Measurements from ENCODE around the gene WIPF1. TPM values are rescaled to one million over a fixed set of nuclear protein-coding genes. Genes with fewer than 3 reads are reported as not detected.

WIPF1 gene
- total RNA-seq, 1 donor from 2014 or later = 20.1 TPM

DNA sequence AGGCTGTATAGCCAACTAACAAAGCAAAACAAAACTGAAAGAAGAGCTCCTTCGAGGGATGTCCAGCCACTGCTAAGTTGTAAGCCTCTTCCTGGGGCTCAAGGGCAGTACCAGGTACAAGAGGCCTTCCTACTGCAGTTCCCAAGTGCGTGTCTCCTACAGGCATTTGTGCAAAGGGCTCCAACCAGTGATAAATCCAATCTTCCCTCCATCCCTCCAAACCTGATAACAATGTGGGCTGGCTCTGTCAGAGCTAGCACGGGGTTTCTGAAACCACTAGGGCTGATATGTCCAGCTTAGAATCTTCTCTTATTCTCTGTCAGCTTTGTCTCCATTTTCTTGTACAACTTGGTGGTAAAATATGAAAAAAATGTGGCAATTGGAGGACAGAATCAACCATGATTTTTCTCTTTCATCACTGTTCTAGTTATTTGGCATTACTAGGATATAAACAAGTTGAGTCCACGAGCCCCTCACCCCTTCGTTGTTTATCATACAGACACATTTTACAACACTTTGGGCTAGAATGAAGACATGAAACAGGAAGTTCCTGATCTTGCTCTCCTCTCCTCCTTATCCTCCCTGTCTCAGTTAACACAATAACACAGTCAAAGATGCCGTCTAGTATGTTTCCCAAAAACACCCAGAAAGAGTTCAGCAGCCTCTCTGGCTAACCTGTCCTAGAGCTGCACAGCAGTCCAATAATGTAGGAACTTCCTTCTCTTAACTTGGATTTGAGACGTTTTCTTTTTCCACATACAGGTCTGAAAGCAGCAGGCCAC, 35.4 kb upstream of the WIPF1 start:
- Mint-ChIP-seq H3K9me3 (no peaks in the 10 kb centered on the region), H3K4me3 (no peak overlapping the region), H3K27me3 (ENCODE audit: low read depth) (no peaks in the 10 kb centered on the region), H3K27ac (ENCODE audit: unreplicated experiment) (no peak overlapping the region), H3K36me3 (ENCODE audit: low read depth) (peaks cover 3% of the 10 kb centered on the region), H3K4me1 (peaks cover 4% of the 10 kb centered on the region)
- DNase-seq (ENCODE audit: low read depth, low spot score) = no peak
- TF ChIP-seq, protein P1, sequence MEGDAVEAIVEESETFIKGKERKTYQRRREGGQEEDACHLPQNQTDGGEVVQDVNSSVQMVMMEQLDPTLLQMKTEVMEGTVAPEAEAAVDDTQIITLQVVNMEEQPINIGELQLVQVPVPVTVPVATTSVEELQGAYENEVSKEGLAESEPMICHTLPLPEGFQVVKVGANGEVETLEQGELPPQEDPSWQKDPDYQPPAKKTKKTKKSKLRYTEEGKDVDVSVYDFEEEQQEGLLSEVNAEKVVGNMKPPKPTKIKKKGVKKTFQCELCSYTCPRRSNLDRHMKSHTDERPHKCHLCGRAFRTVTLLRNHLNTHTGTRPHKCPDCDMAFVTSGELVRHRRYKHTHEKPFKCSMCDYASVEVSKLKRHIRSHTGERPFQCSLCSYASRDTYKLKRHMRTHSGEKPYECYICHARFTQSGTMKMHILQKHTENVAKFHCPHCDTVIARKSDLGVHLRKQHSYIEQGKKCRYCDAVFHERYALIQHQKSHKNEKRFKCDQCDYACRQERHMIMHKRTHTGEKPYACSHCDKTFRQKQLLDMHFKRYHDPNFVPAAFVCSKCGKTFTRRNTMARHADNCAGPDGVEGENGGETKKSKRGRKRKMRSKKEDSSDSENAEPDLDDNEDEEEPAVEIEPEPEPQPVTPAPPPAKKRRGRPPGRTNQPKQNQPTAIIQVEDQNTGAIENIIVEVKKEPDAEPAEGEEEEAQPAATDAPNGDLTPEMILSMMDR (conservative IDR thresholded peaks at IDR 0.05) = no peak

DNA sequence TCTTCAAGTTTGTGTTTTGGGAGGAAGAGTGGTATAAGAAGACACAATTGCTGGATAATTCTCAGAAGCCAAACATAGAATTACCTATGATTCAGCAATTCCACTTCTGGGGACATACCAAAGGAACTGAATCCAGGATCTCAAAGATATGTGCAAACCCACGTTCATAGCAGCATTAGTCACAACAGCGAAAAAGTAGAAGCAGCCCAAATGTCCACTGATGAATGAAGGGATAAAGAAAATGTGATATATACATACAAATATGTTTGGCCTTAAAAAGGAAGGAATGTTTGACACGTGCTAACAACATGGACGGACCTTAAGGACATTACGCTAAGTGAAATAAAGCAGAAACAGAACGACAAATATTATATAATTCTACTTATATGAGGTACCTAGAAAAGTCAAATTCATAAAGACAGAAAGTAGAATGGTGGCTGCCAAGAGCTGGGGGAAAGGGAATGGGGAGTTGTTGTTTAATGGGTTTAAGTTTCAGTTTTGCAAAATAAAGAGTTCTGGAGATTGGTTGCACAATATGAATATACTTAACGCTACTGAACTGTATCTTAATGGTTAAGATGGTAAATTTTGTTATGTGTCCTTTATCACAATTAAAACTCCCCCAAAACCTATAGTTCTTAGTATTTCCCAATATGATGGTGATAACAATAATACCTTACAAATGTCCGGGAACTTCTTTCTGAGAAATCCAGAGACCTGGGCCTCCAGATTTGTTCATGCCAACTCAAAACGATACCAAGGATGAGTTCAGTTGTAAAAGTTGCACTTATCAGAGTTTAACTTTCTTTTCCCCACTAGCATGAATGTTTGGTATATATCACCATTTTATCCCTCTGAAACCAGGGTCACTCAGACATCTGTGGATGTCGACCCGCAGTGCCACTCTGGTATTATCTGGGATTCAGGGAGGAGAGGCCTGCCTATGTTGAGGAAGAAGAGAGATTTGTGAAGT, 33.7 kb upstream of the WIPF1 start:
- DNase-seq (ENCODE audit: low read depth, low spot score) = no peak
- TF ChIP-seq, protein P1 (conservative IDR thresholded peaks at IDR 0.05) = no peak
- H3K27ac Mint-ChIP-seq (ENCODE audit: unreplicated experiment) = no peak overlapping the region
- H3K4me3 Mint-ChIP-seq = no peak overlapping the region
- H3K36me3 Mint-ChIP-seq (ENCODE audit: low read depth) = peaks cover 6% of the 10 kb centered on the region
- no peaks in the 10 kb centered on the region for H3K9me3 Mint-ChIP-seq
- H3K27me3 Mint-ChIP-seq (ENCODE audit: low read depth) = no peaks in the 10 kb centered on the region
- peaks cover 4% of the 10 kb centered on the region for H3K4me1 Mint-ChIP-seq

DNA sequence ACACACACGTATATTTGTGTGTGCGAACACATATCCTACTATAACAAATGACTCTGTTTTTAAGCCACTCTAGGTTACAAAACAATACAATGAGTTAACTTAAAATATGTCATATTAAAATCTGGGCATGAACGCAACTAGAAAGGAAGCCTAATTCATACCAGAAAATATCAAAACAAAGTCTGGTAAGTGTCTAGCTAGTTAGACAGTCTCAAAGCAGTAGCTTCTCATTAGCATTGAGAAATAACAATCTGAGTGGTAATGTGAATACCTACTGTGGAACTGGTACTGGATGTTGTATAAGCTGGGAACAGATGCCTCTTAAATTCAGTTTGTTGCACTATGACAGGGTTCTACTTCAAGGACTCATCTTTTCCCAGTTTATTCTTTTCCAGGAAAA, 32.5 kb upstream of the WIPF1 start:
- Mint-ChIP-seq H3K27ac (ENCODE audit: unreplicated experiment) (no peak overlapping the region), H3K4me1 (peaks cover 4% of the 10 kb centered on the region)

DNA sequence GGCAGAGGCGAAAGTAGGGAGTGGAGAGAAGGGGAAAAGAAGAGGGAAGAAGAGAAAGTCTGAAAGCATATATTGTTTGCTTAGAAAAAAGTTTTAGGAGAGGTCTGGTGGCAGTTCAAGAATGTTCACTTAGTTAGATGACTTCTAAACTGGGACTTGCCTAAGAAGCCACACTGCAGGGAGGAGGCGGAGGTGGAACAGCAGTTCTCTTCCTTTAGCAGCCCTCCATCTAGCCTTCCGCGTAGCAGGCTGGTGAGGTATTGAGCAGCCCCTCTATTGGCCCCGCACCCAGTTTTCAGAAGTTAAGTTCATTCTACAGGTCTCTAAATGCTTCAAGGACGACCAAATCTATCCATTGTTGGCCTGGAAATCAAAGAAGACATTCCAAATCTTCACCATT, 31.9 kb upstream of the WIPF1 start:
- Mint-ChIP-seq H3K4me1 (peaks cover 4% of the 10 kb centered on the region), H3K9me3 (no peaks in the 10 kb centered on the region), H3K4me3 (no peak overlapping the region), H3K27me3 (ENCODE audit: low read depth) (no peaks in the 10 kb centered on the region), H3K36me3 (ENCODE audit: low read depth) (peaks cover 6% of the 10 kb centered on the region), H3K27ac (ENCODE audit: unreplicated experiment) (no peak overlapping the region)
- TF ChIP-seq, protein P1 (conservative IDR thresholded peaks at IDR 0.05) = no peak
- DNase-seq (ENCODE audit: low read depth, low spot score) = no peak

More for the DNA sequence above, 32.5 kb upstream of the WIPF1 start:
- no peak for DNase-seq (ENCODE audit: low read depth, low spot score)
- H3K36me3 Mint-ChIP-seq (ENCODE audit: low read depth) = peaks cover 6% of the 10 kb centered on the region
- TF ChIP-seq, protein P1 (conservative IDR thresholded peaks at IDR 0.05) = no peak
- no peak overlapping the region for H3K4me3 Mint-ChIP-seq
- no peaks in the 10 kb centered on the region for H3K27me3 Mint-ChIP-seq (ENCODE audit: low read depth)
- no peaks in the 10 kb centered on the region for H3K9me3 Mint-ChIP-seq

DNA sequence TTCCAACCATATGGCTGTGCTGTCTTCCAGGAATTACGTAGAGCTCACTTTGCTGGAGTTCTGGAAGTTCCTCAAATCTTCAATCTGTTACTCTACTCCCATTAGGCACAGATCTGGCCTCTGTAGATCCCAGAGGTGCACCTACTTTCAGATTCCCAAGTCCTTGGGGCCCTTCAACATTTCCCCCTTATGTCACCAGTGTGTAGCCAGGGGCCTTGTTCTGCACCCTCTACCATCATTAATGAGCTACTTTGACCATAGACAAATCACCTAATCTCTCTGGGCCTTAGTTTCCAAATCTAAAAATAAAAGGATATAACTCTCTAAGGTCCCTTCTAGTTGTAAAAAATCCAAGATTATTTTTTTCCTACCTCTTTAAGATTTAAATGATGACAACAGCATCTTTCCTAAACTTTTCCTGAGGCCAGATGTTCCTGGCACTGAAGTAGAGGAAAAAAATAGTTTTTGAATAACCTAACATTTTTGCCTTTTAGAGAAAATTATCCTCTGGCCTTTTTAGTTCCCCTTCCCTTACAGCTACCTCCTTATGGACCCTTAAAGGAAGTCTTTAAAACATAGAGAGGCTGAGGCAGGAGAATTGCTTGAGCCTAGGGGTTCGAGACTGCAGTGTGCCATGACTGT, 31.0 kb upstream of the WIPF1 start:
- Mint-ChIP-seq H3K27ac (ENCODE audit: unreplicated experiment) (no peak overlapping the region), H3K4me3 (no peak overlapping the region), H3K36me3 (ENCODE audit: low read depth) (peaks cover 6% of the 10 kb centered on the region), H3K27me3 (ENCODE audit: low read depth) (no peaks in the 10 kb centered on the region), H3K4me1 (no peaks in the 10 kb centered on the region), H3K9me3 (no peaks in the 10 kb centered on the region)
- no peak for DNase-seq (ENCODE audit: low read depth, low spot score)
- TF ChIP-seq, protein P1 (conservative IDR thresholded peaks at IDR 0.05) = no peak
